Kidney epithelial cell (primary cell): ENCODE results near the gene MTERF4. TPM values are rescaled to one million over a fixed set of nuclear protein-coding genes. Genes with fewer than 3 reads are reported as not detected.

Experiments
- DNase-seq: peaks from one replicate; pipeline ENCODE4 v3.0.0-alpha.2; 2010; ENCODE audit warnings: low read depth
- H3K27me3 ChIP-seq: 2 replicates; pipeline ENCODE4 v1.6.0; 2011; ENCODE audit warnings: low read length; ENCODE audit not compliant: control insufficient read depth, insufficient read depth
- H3K36me3 ChIP-seq: 2 replicates; pipeline ENCODE4 v1.5.1; 2011; ENCODE audit warnings: low read length; ENCODE audit not compliant: control insufficient read depth, insufficient read depth
- H3K4me3 ChIP-seq: 2 replicates; pipeline ENCODE4 v1.5.1; 2011; ENCODE audit warnings: low read depth, mild to moderate bottlenecking, control low read depth, low read length
- total RNA-seq: library from RNA; depleted of rRNA; stranded (reverse); fragments of >200 nt; gene quantifications from 2 replicates; pipeline ENCODE4 v1.2.3, GENCODE V29; 2015
- TF ChIP-seq, protein P1 (sequence below): IDR thresholded peaks from 2 replicates; pipeline ENCODE4 v1.5.1; 2011; ENCODE audit warnings: mild to moderate bottlenecking, moderate library complexity, low read length, control low read depth, inconsistent platforms; ENCODE audit not compliant: insufficient read depth, poor library complexity, severe bottlenecking

Gene MTERF4
- total RNA-seq, 1 donor from 2014 or later = 33.3 TPM

DNA sequence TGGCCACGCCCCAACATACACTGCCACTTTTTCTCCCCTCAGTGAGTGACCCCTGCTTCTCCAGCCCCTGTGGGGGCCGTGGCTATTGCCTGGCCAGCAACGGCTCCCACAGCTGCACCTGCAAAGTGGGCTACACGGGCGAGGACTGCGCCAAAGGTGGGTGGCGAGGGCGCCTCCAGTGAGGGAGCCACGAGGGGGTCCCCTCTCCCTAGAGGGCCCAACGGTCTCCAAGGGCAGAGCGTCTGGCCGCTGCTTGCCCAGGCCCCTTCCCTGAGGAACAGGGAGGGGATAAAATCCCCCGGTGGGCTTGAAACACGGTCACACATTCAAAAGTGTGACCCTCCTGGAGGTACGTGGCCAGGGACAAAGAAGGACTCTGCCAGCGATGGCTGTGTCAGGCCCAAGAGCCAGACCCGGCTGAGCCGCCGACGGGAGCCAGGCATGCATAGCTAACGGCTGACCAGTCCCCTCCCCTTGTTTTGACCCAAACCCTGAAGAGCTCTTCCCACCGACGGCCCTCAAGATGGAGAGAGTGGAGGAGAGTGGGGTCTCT lies 37.2 kb downstream of the MTERF4 start:
- Histone ChIP-seq H3K27me3 (peaks cover 56% of the 10 kb centered on the region), H3K36me3 (no peaks in the 10 kb centered on the region), H3K4me3 (no peak overlapping the region)
- no peak for DNase-seq
- TF ChIP-seq, protein P1, sequence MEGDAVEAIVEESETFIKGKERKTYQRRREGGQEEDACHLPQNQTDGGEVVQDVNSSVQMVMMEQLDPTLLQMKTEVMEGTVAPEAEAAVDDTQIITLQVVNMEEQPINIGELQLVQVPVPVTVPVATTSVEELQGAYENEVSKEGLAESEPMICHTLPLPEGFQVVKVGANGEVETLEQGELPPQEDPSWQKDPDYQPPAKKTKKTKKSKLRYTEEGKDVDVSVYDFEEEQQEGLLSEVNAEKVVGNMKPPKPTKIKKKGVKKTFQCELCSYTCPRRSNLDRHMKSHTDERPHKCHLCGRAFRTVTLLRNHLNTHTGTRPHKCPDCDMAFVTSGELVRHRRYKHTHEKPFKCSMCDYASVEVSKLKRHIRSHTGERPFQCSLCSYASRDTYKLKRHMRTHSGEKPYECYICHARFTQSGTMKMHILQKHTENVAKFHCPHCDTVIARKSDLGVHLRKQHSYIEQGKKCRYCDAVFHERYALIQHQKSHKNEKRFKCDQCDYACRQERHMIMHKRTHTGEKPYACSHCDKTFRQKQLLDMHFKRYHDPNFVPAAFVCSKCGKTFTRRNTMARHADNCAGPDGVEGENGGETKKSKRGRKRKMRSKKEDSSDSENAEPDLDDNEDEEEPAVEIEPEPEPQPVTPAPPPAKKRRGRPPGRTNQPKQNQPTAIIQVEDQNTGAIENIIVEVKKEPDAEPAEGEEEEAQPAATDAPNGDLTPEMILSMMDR = no peak

DNA sequence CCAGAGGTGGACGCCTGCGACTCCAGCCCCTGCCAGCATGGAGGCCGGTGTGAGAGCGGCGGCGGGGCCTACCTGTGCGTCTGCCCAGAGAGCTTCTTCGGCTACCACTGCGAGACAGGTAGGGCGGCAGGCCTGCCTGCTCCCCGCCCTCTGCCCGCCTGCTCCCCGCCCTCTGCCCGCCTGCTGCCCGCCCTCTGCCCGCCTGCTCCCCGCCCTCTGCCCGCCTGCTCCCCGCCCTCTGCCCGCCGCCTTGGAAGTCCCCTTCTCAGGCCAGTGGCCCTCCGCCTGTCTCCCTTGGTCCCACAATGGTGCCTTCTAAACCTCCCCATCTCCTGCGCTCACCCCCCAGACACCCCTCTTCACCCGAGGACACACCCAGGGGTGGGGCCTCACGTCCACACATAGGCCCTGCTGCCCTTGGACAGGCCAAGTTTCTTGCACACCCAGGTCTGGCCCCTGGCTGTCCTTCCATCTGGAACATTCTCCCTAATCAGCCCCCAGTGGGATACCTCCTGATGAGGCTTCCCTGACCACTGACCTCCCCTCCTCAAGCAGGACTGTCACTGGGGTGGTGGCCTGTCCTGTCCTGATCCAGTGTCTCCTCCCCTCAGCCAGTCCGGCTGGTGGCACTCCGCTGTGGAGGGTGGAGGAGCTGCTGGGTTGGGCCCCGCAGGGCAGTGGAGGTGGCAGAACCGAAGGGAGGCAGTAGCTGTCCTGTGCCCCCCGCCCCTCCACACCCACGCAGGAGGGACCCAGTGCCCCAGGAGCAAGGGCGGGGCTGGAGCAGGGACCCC lies 37.9 kb downstream of the MTERF4 start:
- no peaks in the 10 kb centered on the region for H3K36me3 ChIP-seq
- TF ChIP-seq, protein P1 = no peak
- peaks cover 50% of the 10 kb centered on the region for H3K27me3 ChIP-seq
- no peak for DNase-seq
- no peak overlapping the region for H3K4me3 ChIP-seq

DNA sequence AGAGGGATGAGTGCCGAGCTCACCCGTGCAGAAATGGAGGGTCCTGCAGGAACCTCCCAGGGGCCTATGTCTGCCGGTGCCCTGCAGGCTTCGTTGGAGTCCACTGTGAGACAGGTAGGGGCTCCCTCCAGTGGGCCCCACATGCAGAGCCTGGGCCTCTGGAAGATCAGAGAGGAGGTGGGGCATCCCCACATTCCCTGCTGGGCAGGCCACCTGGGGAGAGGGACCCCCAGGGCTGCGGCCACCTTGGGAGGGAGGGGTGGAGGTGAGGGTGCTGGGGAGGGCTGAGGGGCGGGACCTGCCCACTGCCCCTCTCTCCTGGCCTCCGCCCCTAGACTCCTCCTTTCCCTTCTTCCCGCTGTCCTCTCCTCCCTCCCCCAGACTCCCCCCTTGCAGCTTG lies 38.5 kb downstream of the MTERF4 start:
- TF ChIP-seq, protein P1 = peak; percentile 22
- H3K4me3 ChIP-seq = no peak overlapping the region
- no peak for DNase-seq

DNA sequence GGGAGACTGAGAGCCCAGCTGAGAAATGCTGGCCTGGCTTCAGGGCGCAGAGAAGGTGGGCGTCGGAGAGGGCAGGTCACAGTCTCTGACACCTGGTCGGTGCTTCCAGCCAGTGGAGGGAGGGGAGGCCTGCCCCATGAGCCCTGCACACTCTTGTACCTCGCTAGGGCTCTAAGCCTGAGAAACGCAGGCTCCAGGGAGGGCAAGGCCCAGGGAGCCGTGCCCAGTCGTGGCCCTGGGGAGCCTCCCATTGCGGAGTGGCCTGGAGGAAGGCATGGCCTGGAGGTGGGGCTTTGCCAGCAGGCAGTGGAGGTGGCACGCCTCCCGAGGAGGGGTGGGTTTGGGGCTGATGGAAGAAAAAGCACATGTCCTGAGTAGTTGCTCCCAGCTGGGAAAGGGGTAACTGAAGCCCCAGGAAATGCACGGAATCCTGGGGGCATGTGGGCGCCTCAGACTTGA lies 39.0 kb downstream of the MTERF4 start:
- H3K27me3 ChIP-seq = peaks cover 43% of the 10 kb centered on the region
- no peak for DNase-seq
- H3K4me3 ChIP-seq = no peak overlapping the region
- H3K36me3 ChIP-seq = no peaks in the 10 kb centered on the region
- TF ChIP-seq, protein P1 = no peak

More for the DNA sequence above, 38.5 kb downstream of the MTERF4 start:
- H3K27me3 ChIP-seq = peaks cover 46% of the 10 kb centered on the region
- H3K36me3 ChIP-seq = no peaks in the 10 kb centered on the region

DNA sequence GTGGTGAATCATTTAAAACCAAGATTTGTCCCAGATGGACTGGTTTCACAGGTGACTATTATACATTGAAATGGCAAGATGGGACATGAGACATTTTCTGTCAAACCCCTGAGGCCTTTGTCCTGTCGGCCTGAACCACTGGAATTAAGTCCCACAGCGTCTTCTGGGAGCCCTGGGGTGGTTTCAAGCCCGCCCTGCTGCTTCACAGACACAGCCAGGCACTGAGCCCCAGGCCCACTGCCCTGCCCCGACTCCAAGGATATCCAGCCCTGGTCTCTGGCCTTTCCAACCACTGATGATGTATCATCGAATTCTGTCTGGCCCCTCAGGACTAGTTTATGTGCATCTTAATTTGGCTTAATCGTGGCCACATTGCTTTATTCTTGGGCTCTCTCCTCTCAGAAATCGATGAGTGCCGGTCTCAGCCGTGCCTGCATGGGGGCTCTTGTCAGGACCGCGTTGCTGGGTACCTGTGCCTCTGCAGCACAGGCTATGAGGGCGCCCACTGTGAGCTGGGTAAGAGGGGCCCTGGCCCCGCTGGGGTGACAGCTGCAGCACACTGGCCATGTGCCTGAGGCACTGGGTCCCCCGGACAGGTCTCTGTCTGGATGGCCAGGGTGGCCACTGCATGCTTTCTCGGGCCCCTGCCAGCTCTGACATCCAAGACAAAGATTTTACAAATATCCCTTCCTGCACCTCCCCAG lies 39.5 kb downstream of the MTERF4 start:
- no peaks in the 10 kb centered on the region for H3K36me3 ChIP-seq
- peaks cover 43% of the 10 kb centered on the region for H3K27me3 ChIP-seq
- no peak overlapping the region for H3K4me3 ChIP-seq
- DNase-seq = no peak
- TF ChIP-seq, protein P1 = no peak
